Neural cell (in vitro differentiated cells): ENCODE data around the gene FNDC1. TPM values are rescaled to one million over a fixed set of nuclear protein-coding genes. Genes with fewer than 3 reads are reported as not detected.

Experiments used
- H2AFZ ChIP-seq: fragments of 200-600, 300-800 bp; sonication (generic), shearing (Covaris generic); 2 replicates; pipeline ENCODE4 v1.6.0; 2014; ENCODE audit warnings: low read depth, mild to moderate bottlenecking, antibody characterized with exemption, low read length, moderate library complexity
- H3F3A ChIP-seq: fragments of 200-600 bp; shearing (Covaris generic); 2 replicates; pipeline ENCODE4 v1.6.1; 2016; ENCODE audit warnings: mild to moderate bottlenecking, moderate library complexity, mixed read lengths, antibody characterized with exemption, low read length; ENCODE audit not compliant: insufficient read depth, poor library complexity, severe bottlenecking
- H3K27ac ChIP-seq: fragments of 200-600, 300-800 bp; sonication (generic), shearing (Covaris generic); 2 replicates; pipeline ENCODE4 v1.5.1; 2014; ENCODE audit warnings: mild to moderate bottlenecking, low read length, moderate library complexity
- H3K27me3 ChIP-seq: fragments of 300-800, 200-600 bp; sonication (generic), shearing (Covaris generic); 2 replicates; pipeline ENCODE4 v1.6.0; 2014; ENCODE audit warnings: mild to moderate bottlenecking, low read depth, low read length, moderate library complexity; ENCODE audit not compliant: insufficient read depth
- H3K36me3 ChIP-seq: fragments of 300-800, 200-600 bp; sonication (generic), shearing (Covaris generic); 2 replicates; pipeline ENCODE4 v1.5.1; 2014; ENCODE audit warnings: mild to moderate bottlenecking, antibody characterized with exemption, low read length, moderate library complexity; ENCODE audit not compliant: insufficient read depth
- H3K4me2 ChIP-seq: fragments of 300-800, 200-600 bp; sonication (generic), shearing (Covaris generic); 2 replicates; pipeline ENCODE4 v1.6.0; 2014; ENCODE audit warnings: mild to moderate bottlenecking, low read length
- H3K4me3 ChIP-seq: fragments of 300-800, 200-600 bp; sonication (generic), shearing (Covaris generic); 2 replicates; pipeline ENCODE4 v1.5.1; 2014; ENCODE audit warnings: mild to moderate bottlenecking, low read length, moderate library complexity
- H3K79me2 ChIP-seq: fragments of 200-600 bp; shearing (Covaris generic); replicated peaks from 2 replicates; pipeline ENCODE4 v1.6.0; 2014; ENCODE audit warnings: mild to moderate bottlenecking, low read length, moderate library complexity; ENCODE audit not compliant: insufficient read depth
- H3K9ac ChIP-seq: fragments of 300-800, 200-600 bp; sonication (generic), shearing (Covaris generic); 2 replicates; pipeline ENCODE4 v1.6.1; 2016; ENCODE audit warnings: mild to moderate bottlenecking, low read length, mixed read lengths
- H3K9me2 ChIP-seq: fragments of 200-600 bp; shearing (Covaris generic); 2 replicates; pipeline ENCODE4 v1.6.1; 2016; ENCODE audit warnings: mild to moderate bottlenecking, low read length, mixed read lengths; ENCODE audit not compliant: insufficient read depth
- H3K9me3 ChIP-seq: fragments of 200-600, 300-800 bp; sonication (generic), shearing (Covaris generic); 2 replicates; pipeline ENCODE4 v1.6.1; 2016; ENCODE audit warnings: mild to moderate bottlenecking, mixed run types, low read length, moderate library complexity, mixed read lengths
- H4K20me1 ChIP-seq: fragments of 200-600 bp; shearing (Covaris generic); 2 replicates; pipeline ENCODE4 v1.6.1; 2016; ENCODE audit warnings: mild to moderate bottlenecking, mixed run types; ENCODE audit not compliant: insufficient read depth
- EP300 ChIP-seq: fragments of 450-650 bp; conservative IDR thresholded peaks from 2 replicates; pipeline ENCODE4 v1.6.1; 2014; ENCODE audit warnings: antibody characterized with exemption, mild to moderate bottlenecking, moderate library complexity; ENCODE audit not compliant: poor library complexity, severe bottlenecking
- EZH2 ChIP-seq: fragments of 200-600, 300-800 bp; shearing (Covaris generic), sonication (generic); IDR thresholded peaks from 2 replicates; pipeline ENCODE4 v1.6.1; 2014; ENCODE audit warnings: antibody characterized with exemption, low read length, borderline replicate concordance, mild to moderate bottlenecking; ENCODE audit not compliant: insufficient read depth, poor library complexity, severe bottlenecking
- MXI1 ChIP-seq: fragments of 450-650 bp; conservative IDR thresholded peaks from 2 replicates; pipeline ENCODE4 v1.6.1; 2014; ENCODE audit warnings: antibody characterized with exemption, mild to moderate bottlenecking; ENCODE audit not compliant: poor library complexity, severe bottlenecking
- POLR2AphosphoS5 ChIP-seq: IDR thresholded peaks from 2 replicates; pipeline ENCODE4 v1.6.1; 2012
- RAD21 ChIP-seq: fragments of 450-650 bp; conservative IDR thresholded peaks from 2 replicates; pipeline ENCODE4 v1.6.1; 2014; ENCODE audit warnings: antibody characterized with exemption, mild to moderate bottlenecking, moderate library complexity
- SMC3 ChIP-seq: fragments of 450-650 bp; conservative IDR thresholded peaks from 2 replicates; pipeline ENCODE4 v1.6.1; 2014; ENCODE audit warnings: antibody characterized with exemption, mild to moderate bottlenecking, moderate library complexity; ENCODE audit not compliant: poor library complexity
- TAF1 ChIP-seq: IDR thresholded peaks from 2 replicates; pipeline ENCODE4 v1.6.1; 2012; ENCODE audit warnings: low read depth
- polyA plus RNA-seq: library from polyadenylated mRNA; depleted of rRNA; stranded (reverse); fragments of >200 nt; gene quantifications from 2 replicates; pipeline ENCODE4 v1.2.3, GENCODE V29; 2014
- TF ChIP-seq, protein P1 (sequence below): IDR thresholded peaks from 2 replicates; pipeline ENCODE4 v1.6.1; 2012; ENCODE audit warnings: borderline replicate concordance
- TF ChIP-seq, protein P2 (sequence below): fragments of 450-650 bp; IDR thresholded peaks from 2 replicates; pipeline ENCODE4 v1.5.1; 2014; ENCODE audit warnings: antibody characterized with exemption, mild to moderate bottlenecking, moderate library complexity; ENCODE audit not compliant: poor library complexity, severe bottlenecking

FNDC1 gene
- polyA plus RNA-seq, 1 donor from 2014 or later = not detected

DNA sequence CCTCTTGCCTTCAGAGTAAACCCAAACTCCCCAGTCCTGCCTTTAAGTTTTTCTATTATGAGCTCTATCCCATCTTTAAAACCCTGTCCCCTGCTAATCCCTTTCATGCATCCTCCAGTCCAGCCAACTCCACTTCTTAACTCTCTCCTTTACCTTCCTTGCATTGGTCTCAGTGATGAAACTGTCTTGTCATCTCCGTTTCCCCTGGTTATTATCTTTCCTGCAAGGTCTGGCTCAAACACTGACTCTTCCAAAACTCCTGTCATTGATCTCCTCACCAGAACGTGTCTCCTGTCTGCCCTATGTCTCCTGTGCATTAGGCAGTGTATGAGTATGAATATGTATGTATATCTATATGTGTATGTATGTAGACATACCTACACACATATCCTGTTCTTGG lies 11.8 kb upstream of the FNDC1 start:
- H3K4me3 ChIP-seq = no peak overlapping the region
- no peak overlapping the region for H3K4me2 ChIP-seq
- H3K36me3 ChIP-seq = no peaks in the 10 kb centered on the region
- no peaks in the 10 kb centered on the region for H3K79me2 ChIP-seq
- no peak overlapping the region for H3K9ac ChIP-seq
- H3F3A ChIP-seq = no peaks in the 10 kb centered on the region
- no peaks in the 10 kb centered on the region for H3K27me3 ChIP-seq
- no peak overlapping the region for H2AFZ ChIP-seq
- no peaks in the 10 kb centered on the region for H3K9me3 ChIP-seq
- no peaks in the 10 kb centered on the region for H3K9me2 ChIP-seq
- no peaks in the 10 kb centered on the region for H4K20me1 ChIP-seq
- TF ChIP-seq EP300 (no peak), POLR2AphosphoS5 (no peak), EZH2 (no peak), SMC3 (no peak), TAF1 (no peak), MXI1 (no peak), RAD21 (no peak)
- TF ChIP-seq, protein P1, sequence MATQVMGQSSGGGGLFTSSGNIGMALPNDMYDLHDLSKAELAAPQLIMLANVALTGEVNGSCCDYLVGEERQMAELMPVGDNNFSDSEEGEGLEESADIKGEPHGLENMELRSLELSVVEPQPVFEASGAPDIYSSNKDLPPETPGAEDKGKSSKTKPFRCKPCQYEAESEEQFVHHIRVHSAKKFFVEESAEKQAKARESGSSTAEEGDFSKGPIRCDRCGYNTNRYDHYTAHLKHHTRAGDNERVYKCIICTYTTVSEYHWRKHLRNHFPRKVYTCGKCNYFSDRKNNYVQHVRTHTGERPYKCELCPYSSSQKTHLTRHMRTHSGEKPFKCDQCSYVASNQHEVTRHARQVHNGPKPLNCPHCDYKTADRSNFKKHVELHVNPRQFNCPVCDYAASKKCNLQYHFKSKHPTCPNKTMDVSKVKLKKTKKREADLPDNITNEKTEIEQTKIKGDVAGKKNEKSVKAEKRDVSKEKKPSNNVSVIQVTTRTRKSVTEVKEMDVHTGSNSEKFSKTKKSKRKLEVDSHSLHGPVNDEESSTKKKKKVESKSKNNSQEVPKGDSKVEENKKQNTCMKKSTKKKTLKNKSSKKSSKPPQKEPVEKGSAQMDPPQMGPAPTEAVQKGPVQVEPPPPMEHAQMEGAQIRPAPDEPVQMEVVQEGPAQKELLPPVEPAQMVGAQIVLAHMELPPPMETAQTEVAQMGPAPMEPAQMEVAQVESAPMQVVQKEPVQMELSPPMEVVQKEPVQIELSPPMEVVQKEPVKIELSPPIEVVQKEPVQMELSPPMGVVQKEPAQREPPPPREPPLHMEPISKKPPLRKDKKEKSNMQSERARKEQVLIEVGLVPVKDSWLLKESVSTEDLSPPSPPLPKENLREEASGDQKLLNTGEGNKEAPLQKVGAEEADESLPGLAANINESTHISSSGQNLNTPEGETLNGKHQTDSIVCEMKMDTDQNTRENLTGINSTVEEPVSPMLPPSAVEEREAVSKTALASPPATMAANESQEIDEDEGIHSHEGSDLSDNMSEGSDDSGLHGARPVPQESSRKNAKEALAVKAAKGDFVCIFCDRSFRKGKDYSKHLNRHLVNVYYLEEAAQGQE = no peak
- TF ChIP-seq, protein P2, sequence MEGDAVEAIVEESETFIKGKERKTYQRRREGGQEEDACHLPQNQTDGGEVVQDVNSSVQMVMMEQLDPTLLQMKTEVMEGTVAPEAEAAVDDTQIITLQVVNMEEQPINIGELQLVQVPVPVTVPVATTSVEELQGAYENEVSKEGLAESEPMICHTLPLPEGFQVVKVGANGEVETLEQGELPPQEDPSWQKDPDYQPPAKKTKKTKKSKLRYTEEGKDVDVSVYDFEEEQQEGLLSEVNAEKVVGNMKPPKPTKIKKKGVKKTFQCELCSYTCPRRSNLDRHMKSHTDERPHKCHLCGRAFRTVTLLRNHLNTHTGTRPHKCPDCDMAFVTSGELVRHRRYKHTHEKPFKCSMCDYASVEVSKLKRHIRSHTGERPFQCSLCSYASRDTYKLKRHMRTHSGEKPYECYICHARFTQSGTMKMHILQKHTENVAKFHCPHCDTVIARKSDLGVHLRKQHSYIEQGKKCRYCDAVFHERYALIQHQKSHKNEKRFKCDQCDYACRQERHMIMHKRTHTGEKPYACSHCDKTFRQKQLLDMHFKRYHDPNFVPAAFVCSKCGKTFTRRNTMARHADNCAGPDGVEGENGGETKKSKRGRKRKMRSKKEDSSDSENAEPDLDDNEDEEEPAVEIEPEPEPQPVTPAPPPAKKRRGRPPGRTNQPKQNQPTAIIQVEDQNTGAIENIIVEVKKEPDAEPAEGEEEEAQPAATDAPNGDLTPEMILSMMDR = no peak
- H3K27ac ChIP-seq = no peak overlapping the region

DNA sequence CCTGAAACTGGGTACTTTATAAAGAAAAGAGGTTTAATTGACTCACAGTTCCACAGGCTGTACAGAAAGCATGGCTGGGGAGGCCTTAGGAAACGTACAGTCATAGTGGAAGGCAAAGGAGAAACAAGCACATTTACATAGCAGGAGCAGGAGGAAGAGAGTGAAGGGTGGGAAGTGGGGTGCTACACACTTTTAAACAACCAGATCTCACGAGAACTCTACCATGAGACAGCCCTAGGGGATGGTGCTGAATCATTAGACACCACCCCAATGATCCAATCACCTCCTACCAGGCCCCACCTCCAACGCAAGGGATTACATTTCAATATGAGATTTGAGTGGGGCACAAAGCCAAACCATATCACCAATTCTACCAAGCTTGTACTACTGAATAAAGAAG lies 7.4 kb upstream of the FNDC1 start:
- H3K27ac ChIP-seq = no peak overlapping the region
- H3K9ac ChIP-seq = no peak overlapping the region
- H3F3A ChIP-seq = no peaks in the 10 kb centered on the region
- H3K36me3 ChIP-seq = no peaks in the 10 kb centered on the region
- no peaks in the 10 kb centered on the region for H3K9me3 ChIP-seq
- peaks cover 5% of the 10 kb centered on the region for H3K27me3 ChIP-seq
- no peak overlapping the region for H3K4me2 ChIP-seq
- H3K9me2 ChIP-seq = no peaks in the 10 kb centered on the region
- TF ChIP-seq MXI1 (no peak), EP300 (no peak), EZH2 (no peak), SMC3 (no peak), TAF1 (no peak), RAD21 (no peak), POLR2AphosphoS5 (no peak)
- TF ChIP-seq, protein P1 = no peak
- TF ChIP-seq, protein P2 = no peak
- H3K79me2 ChIP-seq = no peaks in the 10 kb centered on the region
- H3K4me3 ChIP-seq = no peak overlapping the region
- no peak overlapping the region for H2AFZ ChIP-seq
- H4K20me1 ChIP-seq = no peaks in the 10 kb centered on the region
